Skeletal muscle tissue (tissue), 5 donors: ENCODE measurements around the gene NSUN7. TPM values are rescaled to one million over a fixed set of nuclear protein-coding genes. Genes with fewer than 3 reads are reported as not detected.

ENCODE experiments used
- H3K27ac ChIP-seq: one replicate; pipeline ENCODE4 v1.7.0; 2013; ENCODE audit warnings: mild to moderate bottlenecking, low read depth, low read length, inconsistent platforms
- H3K27me3 ChIP-seq, 3 donors: one replicate each; pipeline ENCODE4 v1.7.0; 2013; ENCODE audit warnings: low read length in 3 of 3; ENCODE audit not compliant: control insufficient read depth in 3 of 3, insufficient read depth in 3 of 3
- H3K36me3 ChIP-seq, 3 donors: one replicate each; pipeline ENCODE4 v1.7.0; 2013; ENCODE audit warnings: low read length in 3 of 3; ENCODE audit not compliant: control insufficient read depth in 3 of 3, insufficient read depth in 3 of 3
- H3K4me1 ChIP-seq, 3 donors: one replicate each; pipeline ENCODE4 v1.7.0; 2013; ENCODE audit warnings: low read length in 3 of 3, mild to moderate bottlenecking in 3 of 3; ENCODE audit not compliant: control insufficient read depth in 3 of 3, insufficient read depth in 3 of 3
- H3K4me3 ChIP-seq, 3 donors: one replicate each; pipeline ENCODE4 v1.7.0; 2013; ENCODE audit warnings: low read length in 3 of 3
- H3K9ac ChIP-seq, 3 donors: one replicate each; pipeline ENCODE4 v1.7.0; 2013; ENCODE audit warnings: low read length in 3 of 3, mild to moderate bottlenecking in 3 of 3, moderate library complexity in 2 of 3, low read depth in 1 of 3
- H3K9me3 ChIP-seq, 3 donors: one replicate each; pipeline ENCODE4 v1.7.0; 2013; ENCODE audit warnings: low read length in 3 of 3; ENCODE audit not compliant: control insufficient read depth in 3 of 3
- small RNA-seq: library from RNA; depleted of rRNA; stranded (forward); fragments of <200 nt; gene quantifications from one replicate; pipeline ENCODE3, GENCODE V24; 2014
- total RNA-seq: library from RNA; depleted of rRNA; stranded (reverse); fragments of >200 nt; gene quantifications from one replicate; pipeline ENCODE4 v1.2.3, GENCODE V29; 2014
- donor health status: Osteomylitis.

The NSUN7 gene
- total RNA-seq, 1 donor from 2014 or later = 2.6 TPM

DNA sequence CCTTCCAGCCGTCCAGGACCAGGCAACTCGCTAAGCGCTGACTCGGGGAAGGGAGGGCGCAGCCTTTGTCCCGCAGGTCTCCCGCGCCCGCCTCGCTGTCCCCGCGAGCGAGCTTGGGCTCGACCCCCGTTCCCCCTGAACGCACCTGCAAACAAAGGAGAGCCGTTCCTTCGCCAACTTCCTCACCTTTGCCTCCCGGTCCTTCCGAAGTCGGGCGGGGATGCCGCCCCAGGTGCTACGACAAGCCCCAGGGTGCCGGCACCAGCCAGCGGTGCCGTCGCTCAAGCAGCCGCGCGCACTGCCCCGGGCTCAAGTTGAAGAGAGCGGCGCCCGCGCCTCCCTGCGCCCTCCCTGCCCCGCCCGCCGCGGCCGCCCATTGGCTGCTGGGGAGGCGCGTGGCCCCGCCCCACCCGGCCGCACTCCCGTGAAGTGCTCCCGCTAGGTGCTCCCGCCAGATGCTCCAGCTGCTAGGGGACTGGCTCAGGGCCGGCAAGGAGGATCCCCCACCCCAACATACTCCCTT lies 107.1 kb downstream of the NSUN7 start:
- no peaks in the 10 kb centered on the region for H3K36me3 ChIP-seq
- H3K27ac ChIP-seq = no peak overlapping the region
- peak overlapping the region; percentile 51 to 76 (median 70) for H3K4me3 ChIP-seq
- H3K27me3 ChIP-seq = no peaks in the 10 kb centered on the region
- no peaks in the 10 kb centered on the region for H3K9me3 ChIP-seq
- H3K9ac ChIP-seq = peak overlapping the region in 2 of 3 donors; percentile 66 to 67
- H3K4me1 ChIP-seq = peaks cover 3 to 6% (median 5%) of the 10 kb centered on the region in 3 donors

GRCh38 chr4:40857956-40858355 lies 108.2 kb downstream of the NSUN7 start:
- Histone ChIP-seq H3K4me3 (no peak overlapping the region), H3K36me3 (no peaks in the 10 kb centered on the region), H3K27ac (no peak overlapping the region), H3K9me3 (no peaks in the 10 kb centered on the region), H3K27me3 (no peaks in the 10 kb centered on the region), H3K9ac (no peak overlapping the region), H3K4me1 (peaks cover 3 to 6% (median 5%) of the 10 kb centered on the region in 3 donors)

DNA sequence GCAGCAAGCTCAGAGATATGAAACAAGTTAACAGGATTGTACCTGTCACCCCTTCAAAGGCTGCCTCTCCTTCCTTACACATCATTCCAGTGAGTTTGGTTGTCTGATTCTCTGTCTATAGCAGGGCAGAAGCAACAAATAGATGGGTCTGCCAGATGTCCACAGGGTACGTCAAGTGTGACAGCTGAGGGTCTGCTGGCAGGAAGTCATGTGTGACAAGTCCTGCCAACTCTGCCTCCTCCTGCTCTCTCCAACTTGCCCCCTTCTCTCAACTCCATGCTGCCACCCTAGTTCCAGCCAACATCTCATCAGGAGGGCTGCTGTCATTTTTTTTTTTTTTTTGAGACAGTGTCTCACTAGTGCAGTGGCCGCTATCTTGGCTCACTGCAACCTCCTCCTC lies 109.2 kb downstream of the NSUN7 start:
- Histone ChIP-seq H3K27ac (no peak overlapping the region), H3K4me1 (peaks cover 3 to 6% (median 5%) of the 10 kb centered on the region in 3 donors), H3K9me3 (no peaks in the 10 kb centered on the region), H3K4me3 (no peak overlapping the region), H3K27me3 (no peaks in the 10 kb centered on the region), H3K36me3 (no peaks in the 10 kb centered on the region), H3K9ac (no peak overlapping the region)

Small RNAs within 50 kb of the gene (small RNA-seq; reads per million reads assigned to genes)
- not detected for gene RF00019

Other genes starting within 250 kb of the NSUN7 start
- gene RBM47, start 120.1 kb upstream of the NSUN7 start, total RNA-seq = 2.6 TPM